DND-41 (cell line): ENCODE measurements around the gene CDC6.

Experiments used
- ATAC-seq: fragments of 200-7000 bp; cut with Tn5 transposase; 3 replicates; pipeline ENCODE4 v1.9.1; 2021; ENCODE audit warnings: low read depth; ENCODE audit not compliant: insufficient read depth
- DNase-seq: peaks from one replicate; pipeline ENCODE4 v3.0.0-alpha.2; 2020
- H2AFZ ChIP-seq: 2 replicates; pipeline ENCODE4 v1.6.0; 2012; ENCODE audit warnings: low read depth, low read length
- H3K27ac ChIP-seq: 2 replicates; pipeline ENCODE4 v1.5.1; 2012; ENCODE audit warnings: low read length, inconsistent platforms
- H3K27me3 ChIP-seq: fragments of 200-600 bp; sonication (generic); 2 replicates; pipeline ENCODE4 v1.6.0; 2012; ENCODE audit warnings: low read length, mild to moderate bottlenecking, inconsistent platforms; ENCODE audit not compliant: insufficient read depth, poor library complexity
- H3K36me3 ChIP-seq: 2 replicates; pipeline ENCODE4 v1.5.1; 2012; ENCODE audit warnings: low read length, inconsistent platforms; ENCODE audit not compliant: insufficient read depth
- H3K4me1 ChIP-seq: 2 replicates; pipeline ENCODE4 v1.5.1; 2012; ENCODE audit warnings: mild to moderate bottlenecking, low read length; ENCODE audit not compliant: insufficient read depth
- H3K4me2 ChIP-seq: 2 replicates; pipeline ENCODE4 v1.6.0; 2012; ENCODE audit warnings: mild to moderate bottlenecking, moderate library complexity, low read length, inconsistent platforms; ENCODE audit not compliant: insufficient read depth
- H3K4me3 ChIP-seq, 2 experiments: fragments of 200-600 bp in 1 of 2; shearing (Covaris generic) in 1 of 2; 2 replicates each; pipeline ENCODE4 v1.5.1; 2012 to 2016; ENCODE audit warnings: inconsistent platforms in 2 of 2, low read length in 2 of 2, mild to moderate bottlenecking in 2 of 2, low read depth in 1 of 2, moderate library complexity in 1 of 2
- H3K79me2 ChIP-seq: 2 replicates; pipeline ENCODE4 v1.6.0; 2012; ENCODE audit warnings: low read length, inconsistent platforms; ENCODE audit not compliant: insufficient read depth
- H3K9ac ChIP-seq: 2 replicates; pipeline ENCODE4 v1.6.0; 2012; ENCODE audit warnings: low read depth, mild to moderate bottlenecking, inconsistent platforms, low read length, moderate library complexity
- H3K9me3 ChIP-seq: 2 replicates; pipeline ENCODE4 v1.5.1; 2012; ENCODE audit warnings: low read length, moderate library complexity, mild to moderate bottlenecking, inconsistent platforms; ENCODE audit not compliant: insufficient read depth, severe bottlenecking
- H4K20me1 ChIP-seq: 2 replicates; pipeline ENCODE4 v1.6.0; 2012; ENCODE audit warnings: low read length; ENCODE audit not compliant: insufficient read depth
- CTCF ChIP-seq: IDR thresholded peaks from 2 replicates; pipeline ENCODE4 v1.5.1; 2012; ENCODE audit warnings: borderline replicate concordance, low read length, moderate library complexity, mild to moderate bottlenecking; ENCODE audit not compliant: poor library complexity, severe bottlenecking; ENCODE audit errors: extremely low read depth
- EZH2 ChIP-seq: IDR thresholded peaks from 3 replicates; pipeline ENCODE4 v1.6.1; 2012; ENCODE audit warnings: borderline replicate concordance, low read depth, mild to moderate bottlenecking, moderate library complexity, low read length, inconsistent platforms; ENCODE audit not compliant: severe bottlenecking

CDC6 gene

GRCh38 chr17:40268141-40268712, 19.5 kb upstream of the CDC6 start:
- Histone ChIP-seq H4K20me1 (no peaks in the 10 kb centered on the region), H3K9me3 (no peaks in the 10 kb centered on the region), H3K4me2 (no peak overlapping the region), H3K4me3 (no peak overlapping the region), H3K36me3 (peaks cover 63% of the 10 kb centered on the region), H2AFZ (no peak overlapping the region), H3K27ac (no peak overlapping the region), H3K79me2 (no peaks in the 10 kb centered on the region), H3K27me3 (no peaks in the 10 kb centered on the region), H3K4me1 (no peaks in the 10 kb centered on the region), H3K9ac (no peak overlapping the region)
- ATAC-seq (no peak), DNase-seq (no peak)
- TF ChIP-seq CTCF (no peak), EZH2 (no peak)

- Histone ChIP-seq H3K9me3 (no peaks in the 10 kb centered on the region), H3K4me3 (no peak overlapping the region), H3K4me2 (no peak overlapping the region), H2AFZ (no peak overlapping the region), H3K79me2 (no peaks in the 10 kb centered on the region), H3K9ac (no peak overlapping the region), H3K27ac (no peak overlapping the region), H3K27me3 (no peaks in the 10 kb centered on the region), H3K36me3 (peaks cover 68% of the 10 kb centered on the region), H4K20me1 (no peaks in the 10 kb centered on the region), H3K4me1 (no peaks in the 10 kb centered on the region)
- no peak for DNase-seq
- no peak for TF ChIP-seq EZH2
- no peak for TF ChIP-seq CTCF
- ATAC-seq, result no peak
These were observed 9.3 kb upstream of the CDC6 start for GRCh38 chr17:40278414-40278813.

GRCh38 chr17:40279402-40279801, 8.3 kb upstream of the CDC6 start:
- no peaks in the 10 kb centered on the region for H3K27me3 ChIP-seq
- H3K27ac ChIP-seq, result no peak overlapping the region
- H3K9ac ChIP-seq, result no peak overlapping the region
- no peaks in the 10 kb centered on the region for H4K20me1 ChIP-seq
- DNase-seq (no peak), ATAC-seq (no peak)
- H3K4me3 ChIP-seq, result no peak overlapping the region
- H3K36me3 ChIP-seq, result peaks cover 60% of the 10 kb centered on the region
- H3K79me2 ChIP-seq, result no peaks in the 10 kb centered on the region
- H2AFZ ChIP-seq, result no peak overlapping the region
- no peaks in the 10 kb centered on the region for H3K4me1 ChIP-seq
- H3K4me2 ChIP-seq, result no peak overlapping the region
- no peaks in the 10 kb centered on the region for H3K9me3 ChIP-seq
- TF ChIP-seq CTCF (no peak), EZH2 (no peak)

- DNase-seq (no peak), ATAC-seq (no peak)
- no peaks in the 10 kb centered on the region for H3K9me3 ChIP-seq
- H3K4me1 ChIP-seq, result peaks cover 3% of the 10 kb centered on the region
- H3K36me3 ChIP-seq, result peaks cover 42% of the 10 kb centered on the region
- H3K27me3 ChIP-seq, result no peaks in the 10 kb centered on the region
- H2AFZ ChIP-seq, result no peak overlapping the region
- no peak for TF ChIP-seq EZH2
- TF ChIP-seq CTCF, result no peak
- no peaks in the 10 kb centered on the region for H4K20me1 ChIP-seq
- no peak overlapping the region for H3K4me2 ChIP-seq
- no peaks in the 10 kb centered on the region for H3K79me2 ChIP-seq
- H3K9ac ChIP-seq, result no peak overlapping the region
- H3K4me3 ChIP-seq, result no peak overlapping the region
- no peak overlapping the region for H3K27ac ChIP-seq
These were observed 6.0 kb upstream of the CDC6 start for GRCh38 chr17:40281663-40282062.
